ENCODE data around the gene KCNQ1.

DNA sequence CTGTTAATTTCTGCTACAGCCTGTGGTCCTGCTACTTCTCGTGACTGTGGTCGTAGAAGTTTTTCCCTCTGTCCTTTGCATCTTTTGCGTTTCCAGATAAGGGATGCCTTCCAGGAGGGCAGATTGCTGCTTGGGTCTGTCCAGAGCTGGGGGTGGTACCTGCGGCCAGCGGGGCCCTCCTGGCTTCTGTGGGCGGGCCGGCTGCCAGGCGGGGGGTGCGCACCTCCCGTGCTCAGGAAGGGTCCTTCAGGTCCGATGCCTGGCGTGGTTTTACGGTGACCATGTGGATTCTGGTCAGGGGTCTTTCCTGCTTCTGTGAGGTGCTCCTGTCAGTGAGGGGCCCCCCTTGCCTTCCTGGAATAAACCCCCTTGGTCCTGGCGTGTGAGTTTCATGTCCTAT, 84.8 kb downstream of the KCNQ1 start:
- TF ChIP-seq POLR2A (IDR thresholded peaks at IDR 0.05; ENCODE audit: low read length) (no peak), GATA1 (IDR thresholded peaks at IDR 0.05; ENCODE audit: low read depth, low read length) (no peak)
